DMS153 treated with DMSO at 0.1 percent for 48 hours (cell line): ENCODE data around the gene PMM1.
A peak's percentile ranks its signal among the peaks of the same experiment; 100 is the strongest.
"Not testable (repeated sequence)": the region's sequence is repeated elsewhere in the genome, so short reads cannot be mapped to it uniquely, and the experiment has no call there.

Experiments
- DNase-seq: peaks from one replicate; lab custom pipeline; 2025; ENCODE audit not compliant: unreplicated experiment; lab: John Stamatoyannopoulos, UW

The PMM1 gene

GRCh38 chr22:41597635-41597953 lies 8.0 kb upstream of the PMM1 start:
- DNase-seq, result no peak

- peak; percentile 32 for DNase-seq
Measured at GRCh38 chr22:41596776-41597634, 7.4 kb upstream of the PMM1 start.

GRCh38 chr22:41595703-41596102 lies 6.1 kb upstream of the PMM1 start:
- DNase-seq, result no peak

- not testable (repeated sequence) for DNase-seq
Measured at GRCh38 chr22:41593336-41593960, 3.8 kb upstream of the PMM1 start.

GRCh38 chr22:41587347-41587723 lies 2.3 kb downstream of the PMM1 start:
- no peak for DNase-seq

- DNase-seq, result no peak
Measured at GRCh38 chr22:41585898-41586297, 3.7 kb downstream of the PMM1 start.

- no peak for DNase-seq
Measured at GRCh38 chr22:41584881-41585280, 4.8 kb downstream of the PMM1 start.

- DNase-seq, result no peak
Measured at GRCh38 chr22:41582694-41583093, 6.9 kb downstream of the PMM1 start.

- no peak for DNase-seq
Measured at GRCh38 chr22:41579997-41580355, 9.7 kb downstream of the PMM1 start.

- DNase-seq, result no peak
Measured at GRCh38 chr22:41579297-41579996, 10.2 kb downstream of the PMM1 start.

- no peak for DNase-seq
Measured at GRCh38 chr22:41578818-41579217, 10.8 kb downstream of the PMM1 start.

- DNase-seq, result no peak
Measured at GRCh38 chr22:41578114-41578513, 11.5 kb downstream of the PMM1 start.

- DNase-seq, result peak; percentile 12
Measured at GRCh38 chr22:41576877-41577276, 12.8 kb downstream of the PMM1 start.

GRCh38 chr22:41575533-41575932 lies 14.1 kb downstream of the PMM1 start:
- no peak for DNase-seq

GRCh38 chr22:41574847-41575381 lies 14.7 kb downstream of the PMM1 start:
- no peak for DNase-seq

GRCh38 chr22:41573677-41574076 lies 16.0 kb downstream of the PMM1 start:
- no peak for DNase-seq

- DNase-seq, result not testable (repeated sequence)
Measured at GRCh38 chr22:41572305-41572704, 17.3 kb downstream of the PMM1 start.

GRCh38 chr22:41571786-41572185 lies 17.9 kb downstream of the PMM1 start:
- no peak for DNase-seq

GRCh38 chr22:41570221-41570620 lies 19.4 kb downstream of the PMM1 start:
- no peak for DNase-seq

GRCh38 chr22:41568811-41569210 lies 20.8 kb downstream of the PMM1 start:
- no peak for DNase-seq

- DNase-seq, result no peak
Measured at GRCh38 chr22:41567512-41567768, 22.2 kb downstream of the PMM1 start.

- DNase-seq, result no peak
Measured at GRCh38 chr22:41565403-41566054, 24.1 kb downstream of the PMM1 start.
